GM15510 (cell line): ENCODE measurements around the gene IFFO2.

Experiments
- POLR2A ChIP-seq: IDR thresholded peaks from 3 replicates; pipeline ENCODE4 v1.6.1; 2011; ENCODE audit warnings: borderline replicate concordance; ENCODE audit not compliant: insufficient read length; ENCODE audit errors: extremely low read depth

Gene IFFO2

GRCh38 chr1:18956193-18957135 is at the start of gene IFFO2:
Gene IFFO2 (minus strand): TSS chr1:18956676. CDS start chr1:18956332, 344 bp downstream.
- peak; percentile 79 for TF ChIP-seq POLR2A

DNA sequence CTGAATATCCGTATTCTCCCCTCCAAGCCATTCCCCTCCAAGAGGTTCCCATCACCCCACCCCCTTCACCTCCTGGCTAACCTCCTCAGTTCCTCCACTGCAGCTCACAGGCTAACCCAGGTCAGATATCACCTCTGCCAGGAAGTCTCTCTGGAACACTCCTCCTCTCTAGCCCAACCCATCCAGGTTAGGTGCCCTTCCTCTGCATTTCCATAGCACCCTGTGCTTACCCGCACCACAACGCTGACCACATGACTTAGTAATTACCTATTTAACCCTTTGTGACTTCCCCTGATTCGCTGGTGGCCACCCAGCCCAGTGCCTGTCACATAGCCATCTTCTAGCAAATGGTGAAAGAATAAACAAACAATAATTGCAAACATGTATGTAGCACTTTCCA is 49.5 kb upstream of the IFFO2 start:
- no peak for TF ChIP-seq POLR2A

- no peak for TF ChIP-seq POLR2A
Observed at GRCh38 chr1:19003371-19004290, 47.2 kb upstream of the IFFO2 start.

DNA sequence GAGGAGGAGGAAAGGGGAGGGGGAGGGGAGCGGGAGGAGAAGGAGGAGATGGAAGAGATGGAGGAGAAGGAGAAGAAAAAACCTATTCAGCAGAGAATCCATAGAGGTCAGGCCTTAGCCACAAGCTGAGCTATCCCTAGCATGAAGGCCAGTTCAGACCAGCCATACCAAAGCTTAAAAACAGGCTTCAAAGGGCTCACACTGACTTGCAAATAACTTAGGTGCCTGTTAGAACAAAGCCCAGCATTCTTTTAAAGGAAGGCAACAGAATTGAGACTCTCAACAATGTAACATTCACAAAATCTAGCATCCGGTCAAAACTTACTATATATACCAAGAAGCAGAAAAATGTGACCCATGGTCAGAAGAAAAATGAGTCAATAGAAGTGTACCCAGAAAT is 43.6 kb upstream of the IFFO2 start:
- TF ChIP-seq POLR2A, result no peak

GRCh38 chr1:18999359-18999758 is 42.9 kb upstream of the IFFO2 start:
- TF ChIP-seq POLR2A, result no peak

GRCh38 chr1:18998016-18998724 is 41.7 kb upstream of the IFFO2 start:
- no peak for TF ChIP-seq POLR2A

- TF ChIP-seq POLR2A, result no peak
Observed at GRCh38 chr1:18997508-18997907, 41.0 kb upstream of the IFFO2 start.

- no peak for TF ChIP-seq POLR2A
Observed at GRCh38 chr1:18996548-18997177, 40.2 kb upstream of the IFFO2 start.

DNA sequence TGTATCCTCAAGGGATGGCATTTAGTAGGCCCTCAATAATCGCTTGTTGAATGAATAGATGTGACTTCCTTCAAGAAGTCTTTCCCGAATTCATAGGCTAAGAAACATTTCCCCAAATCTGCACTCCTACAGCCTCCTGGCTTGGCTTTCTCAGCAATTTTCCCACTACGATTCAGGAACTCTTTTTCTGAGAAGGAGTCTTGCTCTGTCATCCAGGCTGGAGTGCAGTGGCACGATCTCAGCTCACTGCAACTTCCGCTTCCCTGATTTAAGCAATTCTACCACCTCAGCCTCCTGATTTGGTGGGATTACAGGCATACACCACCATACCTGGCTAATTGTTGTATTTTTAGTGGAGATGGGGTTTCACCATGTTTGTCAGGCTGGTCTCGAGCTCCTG is 37.9 kb upstream of the IFFO2 start:
- TF ChIP-seq POLR2A, result no peak

GRCh38 chr1:18992646-18993045 is 36.2 kb upstream of the IFFO2 start:
- no peak for TF ChIP-seq POLR2A

- TF ChIP-seq POLR2A, result no peak
Observed at GRCh38 chr1:18991585-18991984, 35.1 kb upstream of the IFFO2 start.

GRCh38 chr1:18989896-18990295 is 33.4 kb upstream of the IFFO2 start:
- TF ChIP-seq POLR2A, result no peak

GRCh38 chr1:18989176-18989799 is 32.8 kb upstream of the IFFO2 start:
- TF ChIP-seq POLR2A, result no peak

DNA sequence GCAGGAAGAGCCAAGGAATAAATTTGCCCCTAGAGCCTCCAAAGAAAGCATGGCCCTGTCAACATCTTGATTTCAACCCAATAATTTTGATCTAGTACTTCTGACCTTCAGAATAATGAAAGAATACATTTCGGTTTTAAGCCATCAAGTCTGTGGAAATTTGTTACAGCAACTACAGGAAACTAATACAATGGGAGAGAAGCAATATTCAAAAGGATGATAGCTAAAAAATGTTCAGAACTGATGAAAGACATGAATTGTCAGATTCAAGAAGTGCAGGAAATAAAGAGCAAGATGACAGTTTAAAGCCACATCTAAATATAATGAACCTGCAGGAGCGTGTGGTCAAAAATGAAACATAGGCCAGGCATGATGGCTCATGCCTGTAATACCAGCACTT is 24.8 kb upstream of the IFFO2 start:
- no peak for TF ChIP-seq POLR2A

- no peak for TF ChIP-seq POLR2A
Observed at GRCh38 chr1:18978706-18979105, 22.2 kb upstream of the IFFO2 start.

DNA sequence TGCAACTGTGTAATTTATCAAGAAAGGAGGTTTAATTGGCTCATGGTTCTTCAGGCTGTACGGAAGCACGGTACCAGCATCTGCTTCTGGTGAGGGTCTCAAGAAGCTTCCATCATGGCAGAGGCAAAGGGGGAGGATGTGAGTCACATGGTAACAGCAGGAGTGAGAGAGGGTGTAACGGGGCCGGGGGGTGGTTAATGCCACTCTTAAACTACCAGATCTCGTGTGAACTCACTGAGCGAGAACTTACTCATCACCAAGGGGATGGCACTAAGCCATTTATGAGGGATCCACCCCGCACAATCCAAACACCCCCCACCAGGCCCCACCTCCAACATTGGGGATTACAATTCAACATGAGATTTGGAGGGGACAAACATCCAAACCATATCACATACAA is 21.0 kb upstream of the IFFO2 start:
- no peak for TF ChIP-seq POLR2A
